Measurements from ENCODE around the gene SYCP2L. TPM values are rescaled to one million over a fixed set of nuclear protein-coding genes. Genes with fewer than 3 reads are reported as not detected.

Gene SYCP2L
- total and polyA plus RNA-seq, 2 donors (not counting 1 experiment from before 2014, with no cell fraction given) = 0.19 TPM; not detected in 1

DNA sequence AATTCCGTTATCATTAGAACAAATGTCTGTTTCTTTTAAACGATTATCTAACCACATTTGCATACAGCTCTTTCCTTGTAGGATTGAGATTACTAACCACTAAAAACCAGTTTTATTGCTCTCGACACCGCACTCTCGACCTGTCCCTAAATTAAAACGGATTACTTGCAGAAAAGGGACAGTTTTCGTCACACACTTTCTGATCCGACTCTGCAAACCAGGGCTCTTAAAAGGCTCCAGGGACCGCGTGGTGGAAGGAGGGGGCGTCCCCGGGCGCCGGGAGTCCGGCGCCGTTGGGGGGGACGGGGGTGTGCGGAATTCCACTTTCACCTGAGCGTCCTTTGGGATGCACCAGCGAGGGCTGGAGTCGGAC is 49.2 kb upstream of the SYCP2L start:
- peaks cover 0 to 21% (median 7%) of the 10 kb centered on the region in 3 donors for H3K9me3 ChIP-seq (ENCODE audit: control extremely low read depth in 1 of 3, control insufficient read depth in 2 of 3, insufficient read depth in 1 of 3, low read length in 2 of 3)
- H3K4me2 ChIP-seq (replicated peaks; ENCODE audit: low read depth, low read length, poor library complexity, severe bottlenecking) = peak overlapping the region; percentile 87
- H3K4me1 ChIP-seq (ENCODE audit: control insufficient read depth in 2 of 2, insufficient read depth in 2 of 2, low read length in 2 of 2) = peaks cover 26 to 27% of the 10 kb centered on the region in 2 donors
- peak overlapping the region; percentile 59 to 77 (median 66) for H3K4me3 ChIP-seq (ENCODE audit: control extremely low read depth in 1 of 5, extremely low read depth in 1 of 5, insufficient read depth in 1 of 5, low read depth in 2 of 5, low read length in 4 of 5)
- no peaks in the 10 kb centered on the region for H4K20me1 ChIP-seq (ENCODE audit: control insufficient read depth, insufficient read depth, low read length, poor library complexity, severe bottlenecking)
- H3K9ac ChIP-seq (ENCODE audit: low read length) = peak overlapping the region; percentile 75
- H3K9me3 Mint-ChIP-seq (ENCODE audit: insufficient read depth) = peaks cover 2% of the 10 kb centered on the region
- peak overlapping the region; percentile 93 for H3K4me3 Mint-ChIP-seq
- intact Hi-C loops (cut with micrococcal nuclease) = loop anchor here (5.0 kb wide), 3 partner anchors 205 to 700 kb away; partner anchors contain the start of genes ELOVL2, NEDD9 and TMEM170B
- 0% methylated on average over 20 of the region's 22 CpGs for WGBS (ENCODE audit: insufficient coverage)
- ChIA-PET POLR2A (no interaction called here), CTCF (interaction anchor here (0.8 to 1.9 kb wide), 2 partner anchors 10 to 36 kb away, joined by 4 to 9 read pairs; no protein-coding TSS in a partner anchor)
- peaks cover 27% of the 10 kb centered on the region for H3K4me1 Mint-ChIP-seq
- peak overlapping the region in 1 of 2 donors; percentile 67 for H3K27ac ChIP-seq (ENCODE audit: low read length in 2 of 2)
- peaks cover 55% of the 10 kb centered on the region for H3K27me3 Mint-ChIP-seq
- TF ChIP-seq EZH2 (IDR thresholded peaks at IDR 0.05; ENCODE audit: borderline replicate concordance, insufficient read depth, low read depth, low read length, poor library complexity, severe bottlenecking) = no peak
- no peak for TF ChIP-seq CTCF (IDR thresholded peaks at IDR 0.05)
- no peaks in the 10 kb centered on the region for H3K79me2 ChIP-seq (ENCODE audit: control insufficient read depth, insufficient read depth, low read length)
- DNase-seq = peak; percentile 68
- no peaks in the 10 kb centered on the region for H3K36me3 ChIP-seq (replicated peaks in 1 of 2; ENCODE audit: control extremely low read depth in 1 of 2, control insufficient read depth in 1 of 2, extremely low read depth in 1 of 2, insufficient read depth in 2 of 2, low read length in 1 of 2)
- H2AFZ ChIP-seq (ENCODE audit: insufficient read depth, low read depth, low read length, poor library complexity, severe bottlenecking) = no peak overlapping the region
- H3K27ac Mint-ChIP-seq = peak overlapping the region; percentile 42
- peaks cover 0 to 40% (median 28%) of the 10 kb centered on the region in 4 experiments for H3K27me3 ChIP-seq (replicated peaks in 1 of 4; ENCODE audit: control extremely low read depth in 1 of 4, control insufficient read depth in 3 of 4, insufficient read depth in 4 of 4, low read length in 3 of 4)
- ATAC-seq (ENCODE audit: low read depth) = no peak

Data from B cell (primary cell).